ENCODE data around the gene BACE1. TPM values are rescaled to one million over a fixed set of nuclear protein-coding genes. Genes with fewer than 3 reads are reported as not detected.

The BACE1 gene
- polyA plus RNA-seq, 1 donor (not counting 4 experiments of a cell fraction or from before 2014, with no cell fraction given) = 8.5 TPM

GRCh38 chr11:117315285-117316196 is 515 bp downstream of the BACE1 start:
- Histone ChIP-seq H3K27ac (ENCODE audit: control insufficient read depth, insufficient read depth, low read length) (no peak overlapping the region), H3K9ac (ENCODE audit: control insufficient read depth, extremely low read depth, insufficient read depth, low read length) (peak overlapping the region; percentile 70), H2AFZ (ENCODE audit: control insufficient read depth, low read length) (peak overlapping the region; percentile 89), H3K4me1 (ENCODE audit: control insufficient read depth, extremely low read depth, insufficient read depth, low read length) (peaks cover 11% of the 10 kb centered on the region), H3K4me2 (ENCODE audit: control insufficient read depth, extremely low read depth, insufficient read depth, low read depth, low read length) (peak overlapping the region; percentile 90), H4K20me1 (ENCODE audit: control insufficient read depth, extremely low read depth, insufficient read depth, low read length) (no peaks in the 10 kb centered on the region), H3K4me3 (ENCODE audit: control insufficient read depth in 2 of 3, extremely low read depth in 1 of 3, insufficient read depth in 2 of 3, low read depth in 1 of 3, low read length in 3 of 3) (peak overlapping the region; percentile 64 to 82 (median 70)), H3K36me3 (ENCODE audit: control insufficient read depth in 2 of 2, extremely low read depth in 1 of 2, insufficient read depth in 2 of 2, low read length in 2 of 2) (no peaks in the 10 kb centered on the region), H3K79me2 (ENCODE audit: control insufficient read depth, insufficient read depth, low read length) (no peaks in the 10 kb centered on the region), H3K9me1 (ENCODE audit: control insufficient read depth, extremely low read depth, insufficient read depth, low read length) (no peaks in the 10 kb centered on the region), H3K27me3 (ENCODE audit: control insufficient read depth, extremely low read depth, insufficient read depth, low read length) (no peaks in the 10 kb centered on the region), H3K9me3 (ENCODE audit: control insufficient read depth, low read depth, low read length) (no peaks in the 10 kb centered on the region)
- DNase-seq (ENCODE audit: low read depth, low spot score) = no peak
- no peak for FAIRE-seq
- TF ChIP-seq CTCF (optimal IDR thresholded peaks at IDR 0.05 in 1 of 3, IDR thresholded peaks at IDR 0.05 in 1 of 3, conservative IDR thresholded peaks at IDR 0.05 in 1 of 3; ENCODE audit: extremely low read depth in 1 of 3, insufficient read depth in 2 of 3, low read length in 3 of 3) (no peak), EZH2 (IDR thresholded peaks at IDR 0.05; ENCODE audit: low read length) (no peak)
- dilution Hi-C loops (cut with MboI; ENCODE audit: extremely low pct_ligation_motif_present, low sequenced_read_pairs) = no loop called here

GRCh38 chr11:117314840-117315239 is 1.2 kb downstream of the BACE1 start:
- Histone ChIP-seq H3K9ac (ENCODE audit: control insufficient read depth, extremely low read depth, insufficient read depth, low read length) (peak overlapping the region; percentile 70), H2AFZ (ENCODE audit: control insufficient read depth, low read length) (no peak overlapping the region), H3K9me3 (ENCODE audit: control insufficient read depth, low read depth, low read length) (no peaks in the 10 kb centered on the region), H3K36me3 (ENCODE audit: control insufficient read depth in 2 of 2, extremely low read depth in 1 of 2, insufficient read depth in 2 of 2, low read length in 2 of 2) (no peaks in the 10 kb centered on the region), H3K4me3 (ENCODE audit: control insufficient read depth in 2 of 3, extremely low read depth in 1 of 3, insufficient read depth in 2 of 3, low read depth in 1 of 3, low read length in 3 of 3) (peak overlapping the region in 2 of 3 experiments; percentile 25 to 70), H3K27ac (ENCODE audit: control insufficient read depth, insufficient read depth, low read length) (no peak overlapping the region), H3K4me2 (ENCODE audit: control insufficient read depth, extremely low read depth, insufficient read depth, low read depth, low read length) (peak overlapping the region; percentile 90), H4K20me1 (ENCODE audit: control insufficient read depth, extremely low read depth, insufficient read depth, low read length) (no peaks in the 10 kb centered on the region), H3K9me1 (ENCODE audit: control insufficient read depth, extremely low read depth, insufficient read depth, low read length) (no peaks in the 10 kb centered on the region), H3K27me3 (ENCODE audit: control insufficient read depth, extremely low read depth, insufficient read depth, low read length) (no peaks in the 10 kb centered on the region), H3K79me2 (ENCODE audit: control insufficient read depth, insufficient read depth, low read length) (no peaks in the 10 kb centered on the region), H3K4me1 (ENCODE audit: control insufficient read depth, extremely low read depth, insufficient read depth, low read length) (peaks cover 11% of the 10 kb centered on the region)
- FAIRE-seq (no peak), DNase-seq (ENCODE audit: low read depth, low spot score) (no peak)
- no peak for TF ChIP-seq EZH2 (IDR thresholded peaks at IDR 0.05; ENCODE audit: low read length)
- TF ChIP-seq CTCF (optimal IDR thresholded peaks at IDR 0.05 in 1 of 3, IDR thresholded peaks at IDR 0.05 in 1 of 3, conservative IDR thresholded peaks at IDR 0.05 in 1 of 3; ENCODE audit: extremely low read depth in 1 of 3, insufficient read depth in 2 of 3, low read length in 3 of 3) = no peak
- dilution Hi-C loops (cut with MboI; ENCODE audit: extremely low pct_ligation_motif_present, low sequenced_read_pairs) = no loop called here
